ENCODE measurements around the gene PKP4.

PKP4 gene

GRCh38 chr2:158686210-158686691 lies 229.5 kb downstream of the PKP4 start:
- no peak overlapping the region for H3K4me3 ChIP-seq (ENCODE audit: low read depth, low read length)
- no peak for TF ChIP-seq CTCF (IDR thresholded peaks at IDR 0.05; ENCODE audit: low read depth, low read length)

- H3K4me3 ChIP-seq (ENCODE audit: low read depth, low read length) = no peak overlapping the region
- TF ChIP-seq CTCF (IDR thresholded peaks at IDR 0.05; ENCODE audit: low read depth, low read length) = no peak
These were observed 230.6 kb downstream of the PKP4 start for GRCh38 chr2:158687315-158687714.

GRCh38 chr2:158688721-158689120 lies 232.0 kb downstream of the PKP4 start:
- TF ChIP-seq CTCF (IDR thresholded peaks at IDR 0.05; ENCODE audit: low read depth, low read length) = no peak
- H3K4me3 ChIP-seq (ENCODE audit: low read depth, low read length) = no peak overlapping the region

GRCh38 chr2:158689391-158689790 lies 232.6 kb downstream of the PKP4 start:
- H3K4me3 ChIP-seq (ENCODE audit: low read depth, low read length) = no peak overlapping the region
- no peak for TF ChIP-seq CTCF (IDR thresholded peaks at IDR 0.05; ENCODE audit: low read depth, low read length)

- no peak for TF ChIP-seq CTCF (IDR thresholded peaks at IDR 0.05; ENCODE audit: low read depth, low read length)
- no peak overlapping the region for H3K4me3 ChIP-seq (ENCODE audit: low read depth, low read length)
These were observed 234.1 kb downstream of the PKP4 start for GRCh38 chr2:158690823-158691222.

GRCh38 chr2:158691619-158692018 lies 234.9 kb downstream of the PKP4 start:
- TF ChIP-seq CTCF (IDR thresholded peaks at IDR 0.05; ENCODE audit: low read depth, low read length) = no peak
- H3K4me3 ChIP-seq (ENCODE audit: low read depth, low read length) = no peak overlapping the region

- TF ChIP-seq CTCF (IDR thresholded peaks at IDR 0.05; ENCODE audit: low read depth, low read length) = no peak
- no peak overlapping the region for H3K4me3 ChIP-seq (ENCODE audit: low read depth, low read length)
These were observed 235.8 kb downstream of the PKP4 start for GRCh38 chr2:158692372-158693103.
